Left hindlimb (tissue), 1 donor: ENCODE results near the gene LYRM4.

Source experiments
- DNase-seq: peaks from one replicate; pipeline ENCODE4 v3.0.0-alpha.2; 2018

The LYRM4 gene

DNA sequence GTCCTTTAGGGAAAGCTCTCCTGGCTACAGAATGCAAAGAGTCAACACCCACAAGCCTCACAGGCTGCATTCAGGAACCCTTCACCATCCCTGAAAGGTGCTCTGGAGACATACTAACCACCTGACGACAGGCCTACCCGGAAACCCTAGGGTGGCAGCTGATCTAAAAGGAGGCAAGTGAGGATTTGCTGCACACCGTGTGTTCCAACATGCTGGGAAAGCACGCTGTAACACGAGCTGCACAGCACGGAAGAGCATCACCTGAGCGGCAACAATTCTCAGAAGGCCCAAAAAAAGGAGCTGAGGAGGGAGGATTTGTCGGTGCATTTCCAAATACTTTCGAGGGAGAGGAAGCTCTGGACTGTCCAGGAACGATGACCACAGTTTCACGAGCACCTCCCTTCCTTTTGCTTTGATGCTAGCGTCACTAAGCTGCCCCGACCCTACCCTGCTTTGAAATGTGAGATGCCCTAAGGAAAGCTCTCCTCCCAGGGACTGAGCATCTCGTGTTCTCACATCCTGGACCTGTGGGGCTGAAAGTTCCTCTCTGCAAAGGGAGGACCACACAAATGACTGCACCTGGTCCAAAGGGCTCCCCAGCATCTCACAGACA, 88.6 kb downstream of the LYRM4 start:
- no peak for DNase-seq

DNA sequence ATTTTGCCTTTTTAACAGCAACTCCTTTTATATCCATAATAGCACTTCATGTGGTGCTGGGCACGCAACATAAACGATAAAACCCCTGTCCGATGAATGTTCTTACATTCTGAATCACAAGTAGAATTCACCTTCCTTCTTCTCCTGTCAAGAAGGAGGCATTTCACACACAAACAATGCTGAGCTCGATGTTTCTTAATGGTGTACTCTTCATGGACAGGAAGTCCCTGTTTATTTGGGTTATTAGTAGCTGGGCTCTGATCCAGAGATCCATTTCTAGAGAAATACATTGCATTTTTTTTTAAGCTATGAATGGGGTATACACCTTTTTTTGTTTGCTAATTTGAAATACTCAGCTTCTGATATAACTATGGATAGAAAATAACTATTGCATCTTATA, 93.2 kb downstream of the LYRM4 start:
- no peak for DNase-seq

DNA sequence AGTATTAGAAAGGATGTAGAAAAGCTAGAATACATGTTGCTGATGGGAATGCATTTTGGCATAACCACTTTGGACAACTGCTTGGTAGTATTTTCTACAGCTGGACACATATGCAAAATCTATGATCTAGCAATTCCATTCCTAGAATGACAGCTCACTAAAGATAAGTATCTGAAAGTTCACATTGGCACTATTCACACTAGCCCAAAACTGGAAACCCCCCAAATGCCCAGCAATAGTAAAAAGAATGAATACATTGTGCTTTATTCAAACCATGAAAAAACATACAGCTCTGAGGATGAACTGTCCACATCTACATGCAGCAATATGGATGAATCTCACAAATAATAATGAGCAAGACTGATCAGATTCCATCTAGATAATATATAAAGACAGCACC, 96.7 kb downstream of the LYRM4 start:
- DNase-seq, result no peak

DNA sequence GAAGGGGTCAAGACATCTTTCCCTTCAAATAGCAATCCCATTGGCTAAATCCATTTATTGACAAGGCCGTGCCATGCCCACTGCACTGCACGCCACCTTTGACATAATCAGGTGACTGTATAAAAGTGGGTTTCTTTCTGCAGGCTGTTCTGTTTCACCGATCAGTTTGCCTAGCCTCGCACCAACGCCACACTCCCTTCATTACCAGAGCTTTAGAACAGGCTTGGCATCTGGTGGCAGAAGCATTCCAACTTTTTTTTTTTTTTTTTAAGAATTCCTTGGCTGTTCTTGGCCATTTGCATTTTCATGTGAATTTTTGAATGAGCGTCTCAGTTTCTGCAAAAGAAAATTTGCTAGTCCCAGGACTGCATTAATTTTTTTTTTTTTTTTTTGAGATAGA, 97.5 kb downstream of the LYRM4 start:
- DNase-seq, result no peak

DNA sequence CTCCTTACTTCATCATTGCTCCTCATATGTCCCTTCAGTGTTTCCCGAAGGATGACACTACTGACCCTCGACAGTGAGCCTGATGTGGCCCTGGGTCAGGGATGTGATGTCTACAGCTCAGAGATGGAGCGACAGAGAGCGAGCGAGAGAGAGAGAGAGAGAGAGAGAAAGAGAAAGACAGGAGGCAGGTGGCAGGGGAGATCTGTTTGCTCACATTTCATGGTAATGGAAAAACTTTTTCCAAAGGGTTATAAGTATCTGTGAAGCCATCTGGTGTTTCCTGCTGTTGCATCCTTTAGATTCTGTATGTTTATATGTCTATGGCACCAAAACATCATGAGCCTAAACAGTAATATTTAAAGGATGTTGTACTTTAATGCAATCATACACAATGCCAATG, 98.4 kb downstream of the LYRM4 start:
- DNase-seq, result no peak

DNA sequence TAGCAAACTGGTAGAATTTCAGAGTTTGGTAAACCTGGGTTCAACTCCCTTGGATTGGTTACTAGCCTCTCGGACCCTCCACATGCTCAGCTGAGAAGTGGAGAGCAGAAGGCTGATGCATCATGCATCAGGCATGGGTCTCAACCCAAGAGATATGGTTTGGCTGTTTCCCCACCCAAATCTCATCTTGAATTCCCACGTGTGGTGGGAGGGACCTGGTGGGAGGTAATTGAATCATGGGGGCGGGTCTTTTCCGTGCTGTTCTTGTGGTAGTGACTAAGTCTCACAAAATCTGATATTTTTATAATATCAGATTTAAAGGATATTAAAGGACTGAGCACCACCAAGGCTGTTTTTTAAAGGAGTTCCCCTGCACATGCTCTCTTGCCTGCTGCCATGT, 100.5 kb downstream of the LYRM4 start:
- no peak for DNase-seq

DNA sequence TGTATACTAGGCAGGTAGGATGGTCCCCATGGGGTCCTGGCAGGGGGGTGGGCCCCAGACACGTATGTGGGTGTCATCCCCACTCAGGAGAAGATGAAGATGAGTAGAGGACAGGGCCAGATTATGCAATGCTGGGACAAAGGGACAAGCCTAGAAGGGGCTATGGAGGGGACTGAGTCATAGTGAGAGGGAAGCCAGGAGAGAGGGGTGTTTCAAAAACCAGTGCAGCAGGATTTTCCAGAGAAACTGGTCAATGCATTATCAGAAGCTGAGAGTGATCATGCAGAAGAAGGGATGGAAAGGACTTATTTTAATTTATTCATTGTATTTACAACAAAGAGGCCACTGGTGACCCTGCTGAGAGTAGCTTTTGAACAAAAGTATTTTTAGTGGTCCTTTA, 101.6 kb downstream of the LYRM4 start:
- DNase-seq, result no peak

DNA sequence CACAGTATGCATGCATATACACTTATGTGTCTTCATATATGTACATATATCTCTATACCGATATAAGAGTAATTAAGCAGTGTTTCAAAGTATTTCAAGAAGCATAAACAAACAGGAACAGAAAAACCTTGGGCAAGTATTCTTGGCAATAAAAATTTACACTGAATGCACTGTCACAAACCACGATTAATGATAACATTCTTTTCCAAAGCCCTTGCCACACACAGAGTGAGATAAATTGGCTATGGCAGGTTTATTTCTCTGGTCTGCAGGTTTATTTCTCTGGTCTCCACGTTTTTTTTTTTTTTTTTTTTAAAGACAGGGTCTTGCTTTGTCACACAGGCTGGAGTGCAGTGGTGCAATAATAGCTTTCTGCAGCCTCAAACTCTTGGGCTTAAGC, 102.6 kb downstream of the LYRM4 start:
- DNase-seq, result no peak

DNA sequence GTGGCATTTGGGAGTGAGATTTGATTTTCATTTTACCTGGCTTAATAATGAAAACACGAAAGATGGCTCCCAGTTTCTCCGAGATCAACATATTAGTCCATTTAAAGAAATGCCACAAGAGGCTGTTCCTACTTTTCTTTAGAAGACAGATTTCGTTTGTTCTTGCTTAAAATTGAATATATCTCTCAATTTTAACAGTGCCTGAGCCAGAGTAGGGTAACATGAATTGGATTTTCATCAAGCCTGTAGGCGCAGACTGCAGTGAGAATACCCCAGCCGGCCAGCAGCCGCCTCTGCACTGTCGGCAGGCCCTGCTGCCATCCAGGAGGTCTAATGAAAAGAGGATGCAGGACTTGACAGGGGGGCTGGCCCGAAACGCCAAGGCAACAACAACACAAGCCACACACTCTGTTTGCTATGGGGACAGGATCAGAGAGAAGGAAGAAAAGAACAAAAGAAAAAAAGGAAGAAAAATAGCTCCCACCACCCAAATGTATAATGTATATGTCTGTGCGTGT, 103.1 kb downstream of the LYRM4 start:
- DNase-seq, result no peak

DNA sequence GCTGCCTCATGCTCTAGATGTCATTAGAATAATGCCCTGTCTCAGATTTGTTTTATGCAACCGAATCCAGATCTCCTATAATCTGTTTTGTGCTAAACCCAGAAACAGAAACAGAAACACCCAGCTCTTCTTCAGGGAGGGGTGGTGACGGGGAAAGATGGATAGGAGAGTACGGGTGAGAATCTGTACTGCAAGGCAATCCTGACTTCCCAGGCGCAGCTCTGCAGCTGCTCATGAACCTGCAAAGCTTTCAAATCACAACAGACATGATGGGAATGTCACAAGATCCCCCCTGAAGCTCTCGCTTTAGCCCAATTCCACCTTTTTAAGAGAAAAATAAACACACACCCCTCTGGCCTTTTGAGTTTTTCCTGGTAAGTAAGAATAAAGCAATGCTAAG, 104.1 kb downstream of the LYRM4 start:
- DNase-seq, result no peak

DNA sequence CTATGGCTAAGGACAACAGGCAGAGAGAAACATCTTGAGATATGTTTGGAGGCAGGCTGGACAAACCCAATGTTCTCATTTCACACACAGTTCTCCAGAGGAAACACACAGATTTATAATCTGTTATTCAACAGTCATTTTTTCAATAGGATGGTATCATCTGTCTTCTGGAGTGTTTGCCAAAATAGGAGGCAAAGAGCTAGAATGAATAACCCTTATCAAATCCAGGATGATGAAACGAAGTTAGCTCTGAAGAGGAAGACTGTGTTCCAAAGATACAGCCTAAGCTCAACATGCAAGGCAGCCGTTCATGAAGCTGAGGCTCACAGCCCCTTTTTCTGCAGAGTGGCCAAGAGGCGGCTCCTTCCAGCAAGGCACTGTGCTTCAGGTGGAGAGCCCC, 104.8 kb downstream of the LYRM4 start:
- DNase-seq, result no peak

DNA sequence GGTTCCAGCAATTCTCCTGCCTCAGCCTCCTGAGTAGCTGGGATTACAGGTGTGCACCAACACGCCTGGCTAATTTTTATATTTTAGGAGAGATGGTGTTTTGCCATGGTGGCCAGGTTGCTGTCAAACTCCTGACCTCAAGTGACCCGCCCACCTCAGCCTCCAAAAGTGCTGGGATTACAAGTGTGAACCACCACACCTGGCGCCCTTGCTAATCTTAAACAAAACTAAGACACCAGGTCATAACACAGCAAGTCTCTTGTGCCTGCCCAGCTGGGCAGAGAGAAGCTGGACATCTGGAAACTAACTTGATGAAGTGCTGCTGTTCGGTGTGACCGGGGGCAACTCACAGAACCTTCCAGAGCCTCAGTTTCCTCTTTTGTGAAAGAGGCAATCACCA, 107.6 kb downstream of the LYRM4 start:
- DNase-seq, result no peak

DNA sequence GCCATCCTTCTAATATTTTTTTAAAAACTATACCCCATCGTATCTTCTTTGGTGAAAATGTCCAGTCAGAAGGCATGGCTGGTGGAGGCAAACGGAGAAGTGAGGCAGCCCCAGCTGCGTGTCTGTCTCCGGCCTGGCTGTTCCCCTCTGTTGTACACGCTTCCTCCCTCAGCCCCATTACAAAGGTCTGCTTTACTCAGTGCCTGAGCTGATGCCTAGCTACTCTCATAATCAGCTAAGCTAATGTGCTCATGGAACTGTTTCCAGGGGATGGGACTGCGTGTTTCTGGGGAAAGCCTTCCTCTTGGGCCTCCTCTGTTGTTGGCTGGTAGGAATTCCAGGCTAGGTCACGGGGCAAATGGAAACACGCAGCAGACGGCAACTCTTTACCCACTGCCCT, 108.3 kb downstream of the LYRM4 start:
- DNase-seq, result no peak

DNA sequence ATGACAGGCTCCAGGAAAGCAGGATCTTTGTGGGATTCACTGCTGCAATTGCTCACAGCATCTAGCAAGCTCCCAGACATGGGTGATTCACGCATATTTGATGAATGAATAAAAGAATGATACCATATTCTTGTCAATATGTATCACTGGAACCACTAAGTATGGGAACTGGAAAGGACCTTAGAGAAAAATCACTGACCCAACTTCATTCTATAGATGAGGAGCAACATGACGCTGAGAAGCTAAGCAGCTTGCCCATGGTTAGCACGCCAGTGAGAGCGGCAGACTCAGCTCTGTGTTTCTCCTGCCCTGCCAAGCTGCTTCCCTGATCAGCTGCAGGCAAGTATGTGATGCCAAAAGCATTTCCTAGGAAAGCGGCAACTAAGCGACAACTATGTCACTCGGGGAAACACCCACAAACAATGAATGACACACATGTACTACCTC, 108.8 kb downstream of the LYRM4 start:
- DNase-seq, result no peak

DNA sequence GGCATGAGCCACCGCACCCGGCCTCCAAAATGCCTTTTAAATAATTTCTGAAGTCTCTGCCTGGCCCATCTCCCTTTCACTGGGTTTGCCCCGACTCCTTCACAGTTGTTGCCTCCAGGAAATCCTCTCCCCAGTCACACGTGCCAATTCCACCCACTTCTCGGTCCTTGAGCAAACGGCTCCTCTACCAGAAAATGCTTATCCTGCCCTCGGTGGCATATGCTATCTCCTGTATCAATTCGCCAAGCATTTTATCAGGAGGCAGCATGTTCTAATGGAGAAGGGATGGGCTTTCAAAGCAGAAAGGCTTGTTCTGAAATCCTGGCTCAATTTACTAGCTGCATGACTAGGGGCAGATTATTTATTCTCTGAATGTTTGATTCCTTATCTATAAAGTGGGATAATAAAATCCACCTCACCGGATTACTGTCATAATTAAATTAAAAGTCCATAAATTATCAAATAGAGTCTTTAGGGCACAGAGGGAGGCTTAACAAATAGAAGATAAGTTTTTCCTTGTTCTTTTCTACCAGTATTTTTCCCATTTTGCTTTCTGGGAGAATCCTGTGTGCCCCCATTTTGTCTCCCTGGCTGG, 109.3 kb downstream of the LYRM4 start:
- DNase-seq, result no peak

DNA sequence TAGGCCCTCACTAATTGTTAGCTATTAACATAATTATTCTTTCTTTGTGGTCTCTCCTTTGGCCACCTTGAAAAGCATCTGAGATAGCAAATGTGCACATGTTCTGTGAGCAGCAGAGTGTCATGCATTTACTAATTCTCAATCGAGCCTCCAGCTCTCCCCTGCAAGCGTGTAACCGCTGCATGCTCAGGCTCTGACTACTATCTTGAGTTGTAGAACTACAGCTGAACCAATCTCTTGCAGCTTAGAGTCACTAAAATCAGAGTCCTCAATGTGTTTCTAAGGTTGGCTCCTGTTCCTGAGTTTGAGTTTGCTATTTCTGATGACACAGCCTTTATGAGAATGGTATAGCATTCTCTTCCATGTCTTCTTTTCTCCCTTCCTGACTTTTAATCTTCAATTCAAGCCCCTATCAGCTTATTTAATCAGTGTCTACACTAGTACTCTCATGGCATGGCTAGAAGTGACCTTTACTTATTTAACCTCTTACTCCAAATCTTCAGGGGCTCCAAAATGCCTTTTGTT, 110.1 kb downstream of the LYRM4 start:
- DNase-seq, result no peak

DNA sequence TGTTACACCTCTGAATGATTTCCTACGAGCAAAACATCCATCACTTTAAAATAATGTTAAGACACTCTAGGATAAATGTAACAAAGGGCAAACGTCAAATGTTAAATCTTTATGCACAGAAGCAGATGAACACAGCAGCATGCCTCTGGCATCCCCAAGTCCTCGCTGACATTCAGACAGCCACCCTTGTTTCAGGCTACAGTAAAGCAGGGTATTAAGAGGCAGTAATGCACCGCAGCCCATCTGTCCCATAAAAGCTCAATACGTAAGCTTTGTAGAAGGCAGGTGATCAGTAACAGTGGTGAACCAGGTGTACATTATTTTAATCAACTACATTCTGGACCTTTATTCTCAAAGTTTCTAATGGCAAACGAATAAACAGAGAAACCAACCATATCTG, 110.9 kb downstream of the LYRM4 start:
- no peak for DNase-seq

DNA sequence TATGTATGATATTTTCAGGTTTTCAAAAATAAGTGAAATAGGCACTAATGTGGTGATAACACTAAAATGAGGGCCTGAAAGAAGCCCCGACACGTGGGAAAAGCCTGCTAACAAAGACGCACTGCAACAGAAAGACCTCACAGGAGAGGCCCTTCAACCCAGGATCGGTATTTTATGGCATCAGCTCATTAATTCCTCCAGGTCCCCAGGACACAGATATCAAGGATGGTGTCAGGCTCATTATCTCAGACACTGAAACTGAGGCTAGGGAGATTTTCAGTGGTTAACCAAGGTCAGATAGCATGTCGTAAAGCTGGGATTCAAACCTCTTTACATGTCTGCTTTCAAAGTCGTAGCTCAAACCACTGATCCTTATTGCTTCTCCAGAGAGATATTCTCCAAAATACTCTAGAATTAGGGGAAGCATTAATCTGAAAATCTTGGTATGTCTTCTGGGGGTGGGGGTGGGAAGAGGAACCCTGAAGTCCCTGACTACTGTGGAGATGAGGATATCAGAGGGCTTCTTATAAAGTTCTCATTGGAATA, 111.5 kb downstream of the LYRM4 start:
- no peak for DNase-seq

DNA sequence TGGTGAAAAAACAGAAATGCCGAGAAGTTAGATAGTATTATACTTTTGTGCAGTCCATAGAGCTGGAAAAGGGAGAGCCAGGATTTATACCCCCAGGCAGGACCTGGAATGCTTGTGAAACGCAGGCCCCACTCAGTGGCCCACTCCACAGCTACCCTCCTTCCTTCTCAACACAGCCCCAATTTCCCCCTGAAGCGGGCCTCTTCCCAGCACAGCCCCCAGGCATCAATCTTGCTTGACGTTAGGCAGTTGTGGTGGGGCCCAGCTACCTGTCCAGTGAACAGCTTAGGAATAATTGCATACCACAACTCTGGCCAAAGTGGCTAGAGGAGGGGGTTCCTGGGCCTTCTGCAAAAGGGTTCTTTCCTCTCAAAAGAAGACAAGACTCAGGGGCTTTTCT, 114.4 kb downstream of the LYRM4 start:
- DNase-seq, result no peak

DNA sequence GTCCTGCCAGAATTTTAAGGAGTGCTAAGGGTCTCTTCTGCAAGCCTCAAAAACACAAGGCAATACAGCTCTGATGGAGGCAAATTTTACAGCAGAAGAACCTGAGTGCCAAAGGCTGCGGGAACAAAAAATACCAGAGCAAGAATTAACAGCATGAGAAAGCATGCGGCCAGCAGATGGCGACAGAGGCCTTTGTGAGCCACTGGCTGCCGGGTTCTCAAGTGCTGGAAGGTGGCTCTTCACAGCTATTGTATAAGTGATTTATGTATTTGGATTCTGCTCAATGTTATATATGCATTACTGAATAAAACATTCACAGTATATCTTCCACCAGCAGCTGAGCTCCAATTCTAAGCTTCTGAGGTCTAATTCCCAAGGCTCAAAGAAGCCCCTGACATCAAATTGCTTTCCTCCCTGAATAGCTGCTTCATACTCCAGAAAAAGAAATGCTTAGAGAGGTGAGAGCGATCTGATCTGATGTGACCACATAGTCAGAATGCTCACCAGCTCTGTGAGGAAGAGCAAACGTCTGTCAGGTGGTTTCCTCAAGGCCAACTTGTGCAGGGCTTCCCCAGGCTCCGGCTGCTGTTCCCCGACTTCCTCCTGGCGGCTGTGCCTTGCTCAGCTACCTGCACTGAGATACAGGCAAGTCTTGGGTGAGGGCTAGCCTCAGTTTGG, 117.0 kb downstream of the LYRM4 start:
- DNase-seq, result peak; percentile 81

DNA sequence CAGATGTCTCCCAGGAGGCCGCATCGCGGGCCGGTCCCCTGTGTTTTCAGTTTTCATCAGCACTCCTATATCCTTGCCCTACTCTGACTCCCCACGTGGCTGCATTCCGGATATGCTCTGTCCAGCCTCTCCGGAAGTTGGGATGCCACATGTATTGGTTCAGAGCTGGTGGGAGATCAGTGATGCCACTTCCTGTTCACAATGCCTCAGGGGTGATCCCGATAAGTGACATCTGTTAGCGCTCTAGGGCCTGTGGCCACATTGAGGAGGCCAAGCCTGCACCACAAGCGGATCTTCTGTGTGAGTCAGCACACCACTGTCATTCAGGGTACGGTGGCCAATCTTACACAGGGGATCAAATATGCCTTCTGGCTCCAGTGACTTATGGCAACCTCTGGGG, 117.8 kb downstream of the LYRM4 start:
- no peak for DNase-seq

DNA sequence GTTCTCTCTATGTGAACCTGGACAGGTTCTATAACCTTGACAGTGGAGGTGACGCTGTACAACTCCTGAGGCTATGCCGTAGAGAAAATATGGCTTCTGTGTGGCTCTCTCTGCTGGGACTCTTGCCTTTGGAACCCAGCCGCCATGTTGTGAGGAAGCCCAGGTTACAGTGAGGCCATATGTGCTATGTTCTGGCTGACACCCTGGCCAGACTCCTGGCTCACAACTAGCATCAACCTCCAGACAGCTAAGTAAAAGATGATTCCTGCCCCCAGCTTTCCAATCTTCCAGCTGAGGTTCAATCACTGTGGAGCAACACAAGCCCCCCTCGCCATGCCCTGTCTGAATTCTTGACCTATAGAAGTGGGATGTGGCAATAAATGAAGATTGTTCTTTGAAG, 118.6 kb downstream of the LYRM4 start:
- DNase-seq, result no peak

DNA sequence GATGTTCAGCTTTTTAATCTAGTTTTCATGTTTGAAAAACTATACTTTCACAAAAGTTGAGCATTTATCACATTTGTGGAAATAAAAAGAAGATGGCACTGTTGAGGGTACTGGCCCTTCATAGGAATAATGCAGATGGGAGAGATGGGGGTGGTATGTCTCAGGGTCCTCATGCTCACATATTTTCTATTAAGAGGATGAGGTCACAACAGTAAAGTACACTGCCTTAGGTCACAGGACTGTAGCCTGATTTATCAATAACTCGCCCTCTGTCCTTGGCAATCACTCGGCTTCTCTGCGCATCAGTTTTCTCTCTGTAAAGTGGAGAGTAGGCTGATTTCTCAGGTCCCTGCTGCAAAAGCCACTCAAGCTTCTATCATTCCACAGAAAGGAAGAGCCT, 119.7 kb downstream of the LYRM4 start:
- DNase-seq, result no peak
